Endothelial cell of umbilical vein (primary cell): Measurements from ENCODE around the gene TUBB3. TPM values are rescaled to one million over a fixed set of nuclear protein-coding genes. Genes with fewer than 3 reads are reported as not detected.
"Not testable (repeated sequence)": the region's sequence is repeated elsewhere in the genome, so short reads cannot be mapped to it uniquely, and the experiment has no call there.

Experiments
- BruUV-seq: library from RNA; stranded (reverse); fragments of 400-500 nt; replicated peaks from 2 replicates; lab custom pipeline; 2021; lab: Mats Ljungman, UMichigan
- CTCF ChIA-PET: fragments of 300-600, 350-600 bp; sonication (Branson Sonifier 250); formaldehyde crosslinking; loops from one replicate; lab custom pipeline; 2021; ENCODE audit warnings: antibody characterized with exemption, inconsistent platforms; lab: Charles Lee
- POLR2A ChIA-PET: fragments of 300-600, 350-600 bp; sonication (Branson Sonifier 250); formaldehyde crosslinking; loops from one replicate; lab custom pipeline; 2021; ENCODE audit warnings: antibody characterized with exemption, inconsistent platforms; lab: Charles Lee
- DNase-seq: peaks from one replicate; pipeline ENCODE4 v3.0.0-alpha.2; 2011; ENCODE audit warnings: low read depth, low spot score
- FAIRE-seq: peaks from 2 replicates; lab custom pipeline; 2011; peaks lifted over from hg19 to GRCh38; lab: Jason Lieb, UNC
- H2AFZ ChIP-seq: 2 replicates; pipeline ENCODE4 v1.6.0; 2012; ENCODE audit warnings: low read depth, low read length, control low read depth, inconsistent platforms
- H3K27ac ChIP-seq: 2 replicates; pipeline ENCODE4 v1.5.1; 2011; ENCODE audit warnings: low read depth, mild to moderate bottlenecking, control low read depth, low read length, moderate library complexity; ENCODE audit not compliant: insufficient read depth
- H3K27me3 ChIP-seq, 2 experiments: 2 replicates each; pipeline versions ENCODE4 v1.6.0 to v1.6.1; 2011; ENCODE audit warnings: low read length in 2 of 2, mixed read lengths in 1 of 2; ENCODE audit not compliant: control insufficient read depth in 2 of 2, insufficient read depth in 2 of 2
- H3K36me3 ChIP-seq, 2 experiments: 2 replicates in 1 of 2; 3 replicates in 1 of 2; pipeline ENCODE4 v1.5.1; 2011; ENCODE audit warnings: low read length in 2 of 2, mild to moderate bottlenecking in 1 of 2, moderate library complexity in 1 of 2; ENCODE audit not compliant: control insufficient read depth in 2 of 2, insufficient read depth in 2 of 2; ENCODE audit errors: extremely low read depth in 1 of 2
- H3K4me1 ChIP-seq: 3 replicates; pipeline ENCODE4 v1.5.1; 2011; ENCODE audit warnings: mild to moderate bottlenecking, low read length; ENCODE audit not compliant: control insufficient read depth, insufficient read depth; ENCODE audit errors: extremely low read depth
- H3K4me2 ChIP-seq: 2 replicates; pipeline ENCODE4 v1.6.1; 2011; ENCODE audit warnings: low read length, control low read depth, mixed read lengths; ENCODE audit not compliant: insufficient read depth
- H3K4me3 ChIP-seq, 3 experiments: fragments of 200-600 bp in 1 of 3; sonication (generic), shearing (Covaris generic) in 1 of 3; replicated peaks in 1 of 3; 2 replicates each; pipeline ENCODE4 v1.5.1; 2011 to 2016; ENCODE audit warnings: control low read depth in 3 of 3, low read length in 3 of 3, mild to moderate bottlenecking in 2 of 3, inconsistent platforms in 1 of 3, low read depth in 1 of 3, moderate library complexity in 1 of 3; ENCODE audit not compliant: insufficient read depth in 1 of 3
- H3K79me2 ChIP-seq: 2 replicates; pipeline ENCODE4 v1.6.0; 2012; ENCODE audit warnings: low read length, inconsistent platforms; ENCODE audit not compliant: control insufficient read depth, insufficient read depth
- H3K9ac ChIP-seq: replicated peaks from 2 replicates; pipeline ENCODE3; 2011; ENCODE audit warnings: low read length, control low read depth; ENCODE audit not compliant: insufficient read depth; ENCODE audit errors: extremely low read depth
- H3K9me1 ChIP-seq: replicated peaks from 3 replicates; pipeline ENCODE4 v1.6.0; 2011; ENCODE audit warnings: mild to moderate bottlenecking, low read length; ENCODE audit not compliant: control insufficient read depth, insufficient read depth; ENCODE audit errors: extremely low read depth
- H3K9me3 ChIP-seq: replicated peaks from 2 replicates; pipeline ENCODE4 v1.5.1; 2012; ENCODE audit warnings: low read length, inconsistent platforms; ENCODE audit not compliant: control insufficient read depth, insufficient read depth
- H4K20me1 ChIP-seq: replicated peaks from 2 replicates; pipeline ENCODE3; 2011; ENCODE audit warnings: mild to moderate bottlenecking, low read length; ENCODE audit not compliant: control insufficient read depth, insufficient read depth; ENCODE audit errors: extremely low read depth
- POLR2A ChIP-seq: IDR thresholded peaks from 2 replicates; pipeline ENCODE4 v1.6.1; 2012; ENCODE audit warnings: low read depth, mild to moderate bottlenecking, control low read depth, low read length
- POLR2AphosphoS5 ChIP-seq: IDR thresholded peaks from 2 replicates; pipeline ENCODE4 v1.6.1; 2012; ENCODE audit warnings: low read depth, mild to moderate bottlenecking, control low read depth, low read length, moderate library complexity; ENCODE audit not compliant: insufficient read depth
- dilution Hi-C: fragments of 300-500 bp; cut with MboI; formaldehyde crosslinking; loops from one replicate; pipeline ENCODE4 v1.15.0; 2019; ENCODE audit warnings: low sequenced_read_pairs; ENCODE audit not compliant: extremely low pct_ligation_motif_present
- intact Hi-C: fragments of 100-400 bp; cut with micrococcal nuclease; formaldehyde crosslinking; loops from one replicate; pipeline ENCODE4 v1.10.0; 2022
- polyA plus RNA-seq, 4 experiments: library from polyadenylated mRNA; depleted of rRNA in 3 of 4; stranded (reverse) in 3 of 4; unstranded in 1 of 4; fragments of >200 nt; gene quantifications; 2 replicates each; pipeline versions ENCODE4 v1.2.1 to v1.2.3, GENCODE V29; 2011 to 2012; ENCODE audit warnings: missing spikeins in 1 of 4
- total RNA-seq: library from RNA; stranded (reverse); gene quantifications from 2 replicates; pipeline ENCODE4 v1.2.3, GENCODE V29; 2021
- TF ChIP-seq, protein P1 (sequence below), 2 donors: IDR thresholded peaks; 1 replicate in 1 of 2; 2 replicates in 1 of 2; pipeline ENCODE4 v1.5.1; 2011; ENCODE audit warnings: low read length in 2 of 2, mild to moderate bottlenecking in 2 of 2, moderate library complexity in 2 of 2, control low read depth in 1 of 2, inconsistent platforms in 1 of 2, low read depth in 1 of 2; ENCODE audit not compliant: insufficient read depth in 1 of 2; ENCODE audit errors: extremely low read depth in 1 of 2

The TUBB3 gene
- total and polyA plus RNA-seq, 2 donors (not counting 3 experiments of a cell fraction or from before 2014, with no cell fraction given) = 170 to 215 TPM

DNA sequence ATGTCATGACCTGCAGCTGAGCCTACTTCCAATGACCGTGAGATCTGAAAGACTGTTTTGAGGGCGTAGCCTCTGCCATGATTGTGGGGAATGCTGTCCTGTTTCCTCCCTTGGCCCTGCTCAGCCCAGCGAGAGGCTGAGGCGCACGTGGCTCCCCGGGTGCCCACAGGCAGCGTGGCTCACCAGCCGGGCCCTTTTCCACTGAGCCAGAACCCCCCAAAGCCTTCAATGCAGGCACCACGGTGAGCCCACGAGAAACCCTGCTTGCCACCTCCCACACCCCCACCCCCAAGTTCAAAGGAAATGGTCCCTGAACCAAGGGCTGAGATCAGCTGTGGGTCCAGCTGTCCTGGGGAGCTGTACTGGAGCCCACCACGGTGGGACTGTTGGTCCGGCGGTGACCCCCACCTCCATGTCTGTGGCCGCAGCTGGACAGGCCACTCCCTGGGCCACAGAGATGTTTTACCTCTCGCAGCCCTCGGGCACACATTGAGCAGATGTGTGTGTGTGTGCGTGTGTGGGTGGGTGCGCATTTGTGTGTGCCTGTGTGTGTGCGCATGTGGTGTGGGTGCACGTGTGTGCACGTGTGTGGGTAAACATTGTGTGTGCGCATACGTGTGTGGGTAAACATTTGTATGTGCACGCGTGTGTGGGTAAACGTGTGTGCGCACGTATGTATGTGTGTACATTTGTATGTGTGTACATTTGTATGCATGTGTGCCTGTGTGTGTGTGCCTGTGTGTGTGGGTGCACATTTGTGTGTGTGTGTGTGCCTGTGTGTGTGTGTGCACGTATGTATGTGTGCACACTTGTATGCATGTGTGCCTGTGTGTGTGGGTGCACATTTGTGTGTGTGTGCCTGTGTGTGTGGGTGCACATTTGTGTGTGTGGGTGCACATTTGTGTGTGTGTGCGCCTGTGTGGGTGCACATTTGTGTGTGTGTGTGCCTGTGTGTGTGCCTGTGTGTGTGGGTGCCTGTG lies 9.4 kb upstream of the TUBB3 start:
- H3K9me3 ChIP-seq = no peaks in the 10 kb centered on the region
- CTCF ChIA-PET = interaction anchor here (0.7 kb wide), 1 partner anchor 23 kb away, joined by 4 read pairs; no protein-coding TSS in a partner anchor
- no peak overlapping the region for H3K9ac ChIP-seq
- no peak overlapping the region for H3K4me3 ChIP-seq
- intact Hi-C loops = no loop called here
- dilution Hi-C loops = no loop called here
- H3K4me2 ChIP-seq = no peak overlapping the region
- no peak for TF ChIP-seq POLR2AphosphoS5
- TF ChIP-seq, protein P1, sequence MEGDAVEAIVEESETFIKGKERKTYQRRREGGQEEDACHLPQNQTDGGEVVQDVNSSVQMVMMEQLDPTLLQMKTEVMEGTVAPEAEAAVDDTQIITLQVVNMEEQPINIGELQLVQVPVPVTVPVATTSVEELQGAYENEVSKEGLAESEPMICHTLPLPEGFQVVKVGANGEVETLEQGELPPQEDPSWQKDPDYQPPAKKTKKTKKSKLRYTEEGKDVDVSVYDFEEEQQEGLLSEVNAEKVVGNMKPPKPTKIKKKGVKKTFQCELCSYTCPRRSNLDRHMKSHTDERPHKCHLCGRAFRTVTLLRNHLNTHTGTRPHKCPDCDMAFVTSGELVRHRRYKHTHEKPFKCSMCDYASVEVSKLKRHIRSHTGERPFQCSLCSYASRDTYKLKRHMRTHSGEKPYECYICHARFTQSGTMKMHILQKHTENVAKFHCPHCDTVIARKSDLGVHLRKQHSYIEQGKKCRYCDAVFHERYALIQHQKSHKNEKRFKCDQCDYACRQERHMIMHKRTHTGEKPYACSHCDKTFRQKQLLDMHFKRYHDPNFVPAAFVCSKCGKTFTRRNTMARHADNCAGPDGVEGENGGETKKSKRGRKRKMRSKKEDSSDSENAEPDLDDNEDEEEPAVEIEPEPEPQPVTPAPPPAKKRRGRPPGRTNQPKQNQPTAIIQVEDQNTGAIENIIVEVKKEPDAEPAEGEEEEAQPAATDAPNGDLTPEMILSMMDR (IDR thresholded peaks at IDR 0.05; ENCODE audit: extremely low read depth in 1 of 2, insufficient read depth in 1 of 2, low read depth in 1 of 2, low read length in 2 of 2) = no peak
- TF ChIP-seq POLR2A = no peak
- no peaks in the 10 kb centered on the region for H3K9me1 ChIP-seq
- BruUV-seq = no TSS peak
- POLR2A ChIA-PET = interaction anchor here (0.7 kb wide), 1 partner anchor 8 kb away, joined by 5 read pairs; no protein-coding TSS in a partner anchor
- DNase-seq (no peak), FAIRE-seq (no peak)
- H3K79me2 ChIP-seq = no peaks in the 10 kb centered on the region
- H3K36me3 ChIP-seq = peaks cover 6 to 15% of the 10 kb centered on the region in 2 experiments
- H3K27ac ChIP-seq = no peak overlapping the region
- H4K20me1 ChIP-seq = no peaks in the 10 kb centered on the region
- no peak overlapping the region for H2AFZ ChIP-seq
- peaks cover 17% of the 10 kb centered on the region for H3K4me1 ChIP-seq
- H3K27me3 ChIP-seq = no peaks in the 10 kb centered on the region

GRCh38 chr16:89914642-89915285 lies 8.4 kb upstream of the TUBB3 start:
- H3K4me3 ChIP-seq, H3K79me2 ChIP-seq, H3K9me3 ChIP-seq, POLR2A ChIA-PET, DNase-seq, FAIRE-seq, BruUV-seq, H3K27me3 ChIP-seq, H2AFZ ChIP-seq, CTCF ChIA-PET, H3K9ac ChIP-seq, intact Hi-C loops, H3K4me2 ChIP-seq, H3K27ac ChIP-seq, H4K20me1 ChIP-seq, H3K9me1 ChIP-seq, dilution Hi-C loops: not testable (repeated sequence)
- Histone ChIP-seq H3K36me3 (peaks cover 6 to 12% of the 10 kb centered on the region in 2 experiments), H3K4me1 (peaks cover 20% of the 10 kb centered on the region)
